HEK293 (cell line): ENCODE data around the gene LAMC2.

Source experiments
- CTCF ChIA-PET: fragments of 350-600 bp; formaldehyde crosslinking; extraction: SDS; loops from one replicate; lab custom pipeline; 2021; ENCODE audit warnings: antibody characterized with exemption; lab: Yijun Ruan, JAX
- POLR2A ChIA-PET: fragments of 300-600 bp; formaldehyde crosslinking; extraction: SDS; loops from one replicate; lab custom pipeline; 2020; ENCODE audit warnings: antibody characterized with exemption, inconsistent platforms; lab: Yijun Ruan, JAX
- H3K27ac ChIP-seq: fragments of 200-500 bp; sonication (Bioruptor generic); 2 replicates; pipeline ENCODE4 v1.5.1; 2014; ENCODE audit warnings: low read depth, low read length, control low read depth, inconsistent platforms; ENCODE audit errors: extremely low read depth
- H3K36me3 ChIP-seq, 2 experiments: fragments of 200-500 bp in 1 of 2; sonication (Bioruptor generic) in 1 of 2; 1 replicate in 1 of 2; 2 replicates in 1 of 2; pipeline ENCODE4 v1.5.1; 2014 to 2017; ENCODE audit warnings: inconsistent platforms in 2 of 2, low read length in 2 of 2; ENCODE audit not compliant: control insufficient read depth in 2 of 2, insufficient read depth in 1 of 2
- H3K4me1 ChIP-seq: fragments of 200-500 bp; sonication (Bioruptor generic); 2 replicates; pipeline ENCODE4 v1.5.1; 2014; ENCODE audit warnings: mild to moderate bottlenecking, low read length, inconsistent platforms; ENCODE audit not compliant: control insufficient read depth, insufficient read depth
- H3K4me3 ChIP-seq: 2 replicates; pipeline ENCODE4 v1.5.1; 2011; ENCODE audit warnings: low read depth, mild to moderate bottlenecking, control low read depth, low read length, moderate library complexity
- H3K9me3 ChIP-seq: fragments of 200-500 bp; sonication (Bioruptor generic); 2 replicates; pipeline ENCODE4 v1.5.1; 2014; ENCODE audit warnings: low read depth, low read length, inconsistent platforms; ENCODE audit not compliant: control insufficient read depth, insufficient read depth
- ATF2 ChIP-seq: fragments of 450-650 bp; formaldehyde crosslinking; IDR thresholded peaks from 2 replicates; pipeline ENCODE4 v1.5.1; 2016; ENCODE audit warnings: missing biosample characterization, missing genetic modification characterization, low read depth
- BCL11A ChIP-seq: fragments of 450-650 bp; formaldehyde crosslinking; IDR thresholded peaks from 2 replicates; pipeline ENCODE4 v1.5.1; 2016; ENCODE audit warnings: low read depth, missing biosample characterization, missing genetic modification characterization
- GLIS1 ChIP-seq: fragments of 450-650 bp; formaldehyde crosslinking; IDR thresholded peaks from 2 replicates; pipeline ENCODE4 v1.5.1; 2016; ENCODE audit warnings: missing biosample characterization, missing genetic modification characterization
- HOXA7 ChIP-seq: sonication (generic); formaldehyde crosslinking; IDR thresholded peaks from 2 replicates; pipeline ENCODE4 v1.8.1; 2022; ENCODE audit warnings: missing genetic modification reagents, borderline replicate concordance
- KLF8 ChIP-seq: fragments of 450-650 bp; formaldehyde crosslinking; IDR thresholded peaks from 2 replicates; pipeline ENCODE4 v1.5.1; 2016; ENCODE audit warnings: missing biosample characterization, missing genetic modification characterization
- PRDM10 ChIP-seq: fragments of 450-650 bp; formaldehyde crosslinking; IDR thresholded peaks from 2 replicates; pipeline ENCODE4 v1.5.1; 2016; ENCODE audit warnings: missing biosample characterization, missing genetic modification characterization
- PRDM4 ChIP-seq: fragments of 450-650 bp; formaldehyde crosslinking; IDR thresholded peaks from 2 replicates; pipeline ENCODE4 v1.5.1; 2017; ENCODE audit warnings: missing biosample characterization, missing genetic modification characterization
- PRDM6 ChIP-seq: fragments of 450-650 bp; formaldehyde crosslinking; IDR thresholded peaks from 2 replicates; pipeline ENCODE4 v1.5.1; 2017; ENCODE audit warnings: missing biosample characterization, missing genetic modification characterization
- SALL2 ChIP-seq: fragments of 450-650 bp; formaldehyde crosslinking; IDR thresholded peaks from 2 replicates; pipeline ENCODE4 v1.5.0; 2017; ENCODE audit warnings: missing biosample characterization, mild to moderate bottlenecking, missing genetic modification characterization, borderline replicate concordance
- YY2 ChIP-seq: fragments of 450-650 bp; formaldehyde crosslinking; IDR thresholded peaks from 2 replicates; pipeline ENCODE4 v1.5.1; 2016; ENCODE audit warnings: missing biosample characterization, missing genetic modification characterization
- ZNF112 ChIP-seq: fragments of 450-650 bp; formaldehyde crosslinking; IDR thresholded peaks from 2 replicates; pipeline ENCODE4 v1.5.0; 2017; ENCODE audit warnings: missing biosample characterization, missing genetic modification characterization
- ZNF19 ChIP-seq: fragments of 450-650 bp; formaldehyde crosslinking; IDR thresholded peaks from 2 replicates; pipeline ENCODE4; 2016; ENCODE audit warnings: missing biosample characterization, missing genetic modification characterization, low read depth
- ZNF335 ChIP-seq: fragments of 450-650 bp; formaldehyde crosslinking; conservative IDR thresholded peaks from 2 replicates; pipeline ENCODE4 v1.5.1; 2016; ENCODE audit warnings: missing biosample characterization, missing genetic modification characterization
- ZNF394 ChIP-seq: fragments of 450-650 bp; formaldehyde crosslinking; IDR thresholded peaks from 2 replicates; pipeline ENCODE4 v1.5.1; 2016; ENCODE audit warnings: missing biosample characterization, missing genetic modification characterization, mild to moderate bottlenecking, moderate library complexity, borderline replicate concordance
- ZNF501 ChIP-seq: fragments of 450-650 bp; formaldehyde crosslinking; IDR thresholded peaks from 2 replicates; pipeline ENCODE4 v1.5.1; 2016; ENCODE audit warnings: missing biosample characterization, missing genetic modification characterization
- ZNF596 ChIP-seq: fragments of 450-650 bp; IDR thresholded peaks from 2 replicates; pipeline ENCODE4 v1.5.0; 2018; ENCODE audit warnings: missing biosample characterization, mild to moderate bottlenecking, missing genetic modification characterization, moderate library complexity
- TF ChIP-seq, protein P1 (sequence below): fragments of 450-650 bp; formaldehyde crosslinking; IDR thresholded peaks from 2 replicates; pipeline ENCODE4 v1.5.1; 2017; ENCODE audit warnings: missing biosample characterization, missing genetic modification characterization
- TF ChIP-seq, protein P2 (sequence below): fragments of 450-650 bp; formaldehyde crosslinking; IDR thresholded peaks from 2 replicates; pipeline ENCODE4 v1.5.0; 2017; ENCODE audit warnings: missing biosample characterization, missing genetic modification characterization, borderline replicate concordance

The LAMC2 gene

GRCh38 chr1:183214021-183214970 is 28.2 kb downstream of the LAMC2 start:
- Histone ChIP-seq H3K4me3 (no peak overlapping the region), H3K9me3 (no peaks in the 10 kb centered on the region), H3K36me3 (no peaks in the 10 kb centered on the region), H3K27ac (no peak overlapping the region), H3K4me1 (peaks cover 9% of the 10 kb centered on the region)
- ChIA-PET POLR2A (no interaction called here), CTCF (interaction anchor here (0.6 to 1.5 kb wide), 4 partner anchors 11 to 367 kb away, joined by 3 to 4 read pairs (median 3); no protein-coding TSS in a partner anchor)
- peak; percentile 35; the same call in 1 of the 2 replicates for TF ChIP-seq PRDM10 (tag by site-specific recombination)
- TF ChIP-seq GLIS1 (tag by site-specific recombination) = peak; percentile 70
- TF ChIP-seq ZNF335 (tag by site-specific recombination) = peak; percentile 63
- TF ChIP-seq ZNF394 = no peak

DNA sequence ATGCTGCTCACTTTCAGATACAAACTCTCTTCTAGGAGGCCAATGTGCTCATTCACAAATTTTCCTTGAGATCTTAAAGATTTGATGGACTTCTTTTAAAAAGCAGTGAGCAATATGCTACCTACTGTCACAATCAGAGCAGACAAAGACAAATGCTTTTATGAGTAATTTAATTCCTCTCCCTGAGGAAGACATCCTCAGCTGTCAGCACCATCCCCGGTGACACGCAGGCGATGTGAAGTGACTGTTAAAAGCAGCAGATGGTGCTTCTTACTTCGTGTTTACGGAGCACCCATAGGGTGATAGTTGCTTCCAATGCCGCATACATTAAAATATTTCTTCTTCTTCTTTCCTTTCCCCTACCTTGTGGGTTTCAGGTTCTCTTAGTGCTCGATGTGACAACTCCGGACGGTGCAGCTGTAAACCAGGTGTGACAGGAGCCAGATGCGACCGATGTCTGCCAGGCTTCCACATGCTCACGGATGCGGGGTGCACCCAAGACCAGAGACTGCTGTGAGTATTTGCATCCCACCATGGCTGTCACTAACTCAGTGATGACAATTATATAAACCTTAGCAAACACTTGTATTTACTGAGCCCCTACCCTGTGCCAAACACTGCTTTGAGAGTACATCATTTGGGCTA is 29.1 kb downstream of the LAMC2 start:
- Histone ChIP-seq H3K36me3 (no peaks in the 10 kb centered on the region), H3K9me3 (no peaks in the 10 kb centered on the region), H3K4me1 (peaks cover 15% of the 10 kb centered on the region), H3K4me3 (no peak overlapping the region), H3K27ac (no peak overlapping the region)
- POLR2A ChIA-PET = no interaction called here
- CTCF ChIA-PET = interaction anchor here (0.6 to 2.3 kb wide), 2 partner anchors 11 to 250 kb away, joined by 3 to 6 read pairs; no protein-coding TSS in a partner anchor
- TF ChIP-seq YY2 (tag by site-specific recombination) = no peak
- TF ChIP-seq ZNF19 (tag by site-specific recombination) = no peak
- no peak for TF ChIP-seq BCL11A (tag by site-specific recombination)
- no peak for TF ChIP-seq PRDM4 (tag by site-specific recombination)
- TF ChIP-seq KLF8 = no peak
- TF ChIP-seq, protein P1, sequence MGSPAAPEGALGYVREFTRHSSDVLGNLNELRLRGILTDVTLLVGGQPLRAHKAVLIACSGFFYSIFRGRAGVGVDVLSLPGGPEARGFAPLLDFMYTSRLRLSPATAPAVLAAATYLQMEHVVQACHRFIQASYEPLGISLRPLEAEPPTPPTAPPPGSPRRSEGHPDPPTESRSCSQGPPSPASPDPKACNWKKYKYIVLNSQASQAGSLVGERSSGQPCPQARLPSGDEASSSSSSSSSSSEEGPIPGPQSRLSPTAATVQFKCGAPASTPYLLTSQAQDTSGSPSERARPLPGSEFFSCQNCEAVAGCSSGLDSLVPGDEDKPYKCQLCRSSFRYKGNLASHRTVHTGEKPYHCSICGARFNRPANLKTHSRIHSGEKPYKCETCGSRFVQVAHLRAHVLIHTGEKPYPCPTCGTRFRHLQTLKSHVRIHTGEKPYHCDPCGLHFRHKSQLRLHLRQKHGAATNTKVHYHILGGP (tag by site-specific recombination) = no peak
- TF ChIP-seq PRDM6 = no peak
- no peak for TF ChIP-seq ZNF596
- TF ChIP-seq HOXA7 (CRISPR knock-in tag) = no peak
- TF ChIP-seq ZNF112 (tag by site-specific recombination) = no peak
- TF ChIP-seq SALL2 = no peak
- no peak for TF ChIP-seq ATF2 (tag by site-specific recombination)
- TF ChIP-seq, protein P2, sequence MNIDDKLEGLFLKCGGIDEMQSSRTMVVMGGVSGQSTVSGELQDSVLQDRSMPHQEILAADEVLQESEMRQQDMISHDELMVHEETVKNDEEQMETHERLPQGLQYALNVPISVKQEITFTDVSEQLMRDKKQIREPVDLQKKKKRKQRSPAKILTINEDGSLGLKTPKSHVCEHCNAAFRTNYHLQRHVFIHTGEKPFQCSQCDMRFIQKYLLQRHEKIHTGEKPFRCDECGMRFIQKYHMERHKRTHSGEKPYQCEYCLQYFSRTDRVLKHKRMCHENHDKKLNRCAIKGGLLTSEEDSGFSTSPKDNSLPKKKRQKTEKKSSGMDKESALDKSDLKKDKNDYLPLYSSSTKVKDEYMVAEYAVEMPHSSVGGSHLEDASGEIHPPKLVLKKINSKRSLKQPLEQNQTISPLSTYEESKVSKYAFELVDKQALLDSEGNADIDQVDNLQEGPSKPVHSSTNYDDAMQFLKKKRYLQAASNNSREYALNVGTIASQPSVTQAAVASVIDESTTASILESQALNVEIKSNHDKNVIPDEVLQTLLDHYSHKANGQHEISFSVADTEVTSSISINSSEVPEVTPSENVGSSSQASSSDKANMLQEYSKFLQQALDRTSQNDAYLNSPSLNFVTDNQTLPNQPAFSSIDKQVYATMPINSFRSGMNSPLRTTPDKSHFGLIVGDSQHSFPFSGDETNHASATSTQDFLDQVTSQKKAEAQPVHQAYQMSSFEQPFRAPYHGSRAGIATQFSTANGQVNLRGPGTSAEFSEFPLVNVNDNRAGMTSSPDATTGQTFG (tag by site-specific recombination) = no peak
- no peak for TF ChIP-seq ZNF501
